A549 treated with CORT108297 at 1 μM for 4 hours (cell line): ENCODE measurements around the gene ANKLE1. TPM values are rescaled to one million over a fixed set of nuclear protein-coding genes. Genes with fewer than 3 reads are reported as not detected.

ENCODE experiments used
- total RNA-seq: library from RNA; stranded (reverse); fragments of 200-300 nt; extraction: Qiagen RNA extraction; gene quantifications from 5 replicates; pipeline ENCODE4 v1.2.3, GENCODE V29; 2022

ANKLE1 gene
- total RNA-seq = 0.28 to 0.88 TPM (median 0.62 TPM) in 5 replicates

GRCh38 chr19:17281391-17282304, at the start of gene ANKLE1:
TSS of gene ANKLE1 (plus strand) at chr19:17281901. CDS start at chr19:17281921, 20 bp downstream.

GRCh38 chr19:17245535-17245984, 36.1 kb upstream of the ANKLE1 start, which contains the start of gene NR2F6:
TSS of gene NR2F6 (minus strand) at chr19:17245919. CDS start at chr19:17245220, 699 bp downstream.

GRCh38 chr19:17264641-17264979, 17.1 kb upstream of the ANKLE1 start, which contains the start of gene USHBP1:
TSS of gene USHBP1 (minus strand) at chr19:17264745. CDS start at chr19:17264299, 446 bp downstream.

GRCh38 chr19:17266975-17267788, 14.5 kb upstream of the ANKLE1 start, which contains the start of gene BABAM1:
TSS of gene BABAM1 (plus strand) at chr19:17267443. CDS start at chr19:17268807, 1,364 bp downstream.

GRCh38 chr19:17303167-17303939, 21.7 kb downstream of the ANKLE1 start, which contains the start of gene ABHD8:
TSS of gene ABHD8 (minus strand) at chr19:17303425. CDS start at chr19:17301616, 1,809 bp downstream.

GRCh38 chr19:17305517-17306284, 24.0 kb downstream of the ANKLE1 start, which contains the start of gene MRPL34:
TSS of gene MRPL34 (plus strand) at chr19:17305872. CDS start at chr19:17305893, 21 bp downstream.

GRCh38 chr19:17309198-17309964, 27.7 kb downstream of the ANKLE1 start, which contains the start of gene DDA1:
TSS of gene DDA1 (plus strand) at chr19:17309563. CDS start at chr19:17309655, 92 bp downstream.

GRCh38 chr19:17334414-17335409, 53.0 kb downstream of the ANKLE1 start, which contains the start of gene ANO8:
TSS of gene ANO8 (minus strand) at chr19:17334855. CDS start at chr19:17334670, 185 bp downstream.

Other genes starting within 250 kb of the ANKLE1 start
- 12.8 to 16.9 TPM (median 15.0 TPM) in 5 replicates for gene HAUS8, start 206.4 kb upstream of the ANKLE1 start, total RNA-seq
- 30.1 to 37.4 TPM (median 33.9 TPM) in 5 replicates for gene MYO9B, start 206.1 kb upstream of the ANKLE1 start, total RNA-seq
- gene USE1, start 66.5 kb upstream of the ANKLE1 start, total RNA-seq = 13.4 to 16.6 TPM (median 15.8 TPM) in 5 replicates
- gene OCEL1, start 55.7 kb upstream of the ANKLE1 start, total RNA-seq = 10.5 to 11.7 TPM (median 11.3 TPM) in 5 replicates
- 28.0 to 66.4 TPM (median 59.8 TPM) in 5 replicates for gene NR2F6, start 36.0 kb upstream of the ANKLE1 start, total RNA-seq
- gene USHBP1, start 17.2 kb upstream of the ANKLE1 start, total RNA-seq = 0.02 to 0.05 TPM in 2 of 5 replicates, not detected in the others
- 61.0 to 66.7 TPM (median 63.8 TPM) in 5 replicates for gene BABAM1, start 14.5 kb upstream of the ANKLE1 start, total RNA-seq
- gene ABHD8, start 21.5 kb downstream of the ANKLE1 start, total RNA-seq = 2.2 to 3.9 TPM (median 3.5 TPM) in 5 replicates
- 57.9 to 102 TPM (median 92.7 TPM) in 5 replicates for gene MRPL34, start 24.0 kb downstream of the ANKLE1 start, total RNA-seq
- 62.0 to 70.1 TPM (median 65.9 TPM) in 5 replicates for gene DDA1, start 27.7 kb downstream of the ANKLE1 start, total RNA-seq
- gene ANO8, start 53.0 kb downstream of the ANKLE1 start, total RNA-seq = 2.5 to 5.1 TPM (median 4.4 TPM) in 5 replicates
- 16.8 to 24.6 TPM (median 22.4 TPM) in 5 replicates for gene GTPBP3, start 55.7 kb downstream of the ANKLE1 start, total RNA-seq
- not detected in 5 replicates for gene PLVAP, start 95.4 kb downstream of the ANKLE1 start, total RNA-seq
- not detected in 5 replicates for gene CCDC194, start 112.3 kb downstream of the ANKLE1 start, total RNA-seq
- gene BST2, start 123.7 kb downstream of the ANKLE1 start, total RNA-seq = 0.13 to 0.43 TPM in 2 of 5 replicates, not detected in the others
- 31.0 to 44.1 TPM (median 43.6 TPM) in 5 replicates for gene MVB12A, start 138.1 kb downstream of the ANKLE1 start, total RNA-seq
- gene TMEM221, start 166.8 kb downstream of the ANKLE1 start, total RNA-seq = 0.58 to 1.1 TPM (median 0.84 TPM) in 5 replicates
- gene NXNL1, start 179.0 kb downstream of the ANKLE1 start, total RNA-seq = not detected in 5 replicates
- gene SLC27A1, start 188.6 kb downstream of the ANKLE1 start, total RNA-seq = 2.2 to 3.5 TPM (median 3.0 TPM) in 5 replicates
- gene PGLS, start 229.7 kb downstream of the ANKLE1 start, total RNA-seq = 46.3 to 80.6 TPM (median 76.2 TPM) in 5 replicates